Subcutaneous adipose tissue (tissue), 4 donors: ENCODE measurements around the gene GFI1. TPM values are rescaled to one million over a fixed set of nuclear protein-coding genes. Genes with fewer than 3 reads are reported as not detected.

Source experiments
- CTCF ChIP-seq: fragments of 450-650 bp; IDR thresholded peaks from one replicate; pipeline ENCODE4 v1.5.1; 2016; ENCODE audit warnings: low read depth, mild to moderate bottlenecking, control low read depth, antibody characterized with exemption, moderate library complexity
- total RNA-seq, 4 donors: library from RNA; depleted of rRNA; stranded (reverse); fragments of >200 nt; gene quantifications; one replicate each; pipeline ENCODE4 v1.1.0, GENCODE V29; 2016

GFI1 gene
- total RNA-seq, 4 donors from 2014 or later = 0.44 to 1.6 (median 0.68) TPM; not detected in 1

- TF ChIP-seq CTCF = no peak
These were observed 2.0 kb downstream of the GFI1 start for GRCh38 chr1:92484472-92485380.

- TF ChIP-seq CTCF = no peak
These were observed 2.9 kb downstream of the GFI1 start for GRCh38 chr1:92483610-92484471.

GRCh38 chr1:92482665-92483609 lies 3.8 kb downstream of the GFI1 start:
- no peak for TF ChIP-seq CTCF

- no peak for TF ChIP-seq CTCF
These were observed 4.6 kb downstream of the GFI1 start for GRCh38 chr1:92481971-92482664.

GRCh38 chr1:92481599-92481925 lies 5.2 kb downstream of the GFI1 start:
- no peak for TF ChIP-seq CTCF

GRCh38 chr1:92480813-92481598 lies 5.7 kb downstream of the GFI1 start:
- TF ChIP-seq CTCF = no peak
